GM12878 (cell line): ENCODE results near the gene MAX. TPM values are rescaled to one million over a fixed set of nuclear protein-coding genes. Genes with fewer than 3 reads are reported as not detected.

Experiments used
- ATAC-seq: fragments of 200-7000 bp; cut with Tn5 transposase; 3 replicates; pipeline ENCODE4 v1.9.1; 2020; ENCODE audit warnings: mild to moderate bottlenecking, moderate library complexity
- BruUV-seq: library from RNA; stranded (reverse); fragments of 400-500 nt; replicated peaks from 2 replicates; lab custom pipeline; 2021; lab: Mats Ljungman, UMichigan
- CTCF ChIA-PET: fragments of 300-600 bp; sonication (Branson Sonifier 250); formaldehyde crosslinking; extraction: SDS; loops from one replicate; lab custom pipeline; 2021; ENCODE audit warnings: inconsistent platforms; lab: Yijun Ruan, JAX
- POLR2A ChIA-PET: fragments of 350-600 bp; formaldehyde crosslinking; extraction: SDS; loops from one replicate; lab custom pipeline; 2021; ENCODE audit warnings: inconsistent platforms; lab: Charles Lee
- RAD21 ChIA-PET: fragments of 300-600 bp; sonication (Branson Sonifier 250); formaldehyde crosslinking; loops from one replicate; lab custom pipeline; 2023; ENCODE audit warnings: antibody characterized with exemption; ENCODE audit not compliant: unreplicated experiment; lab: Charles Lee
- SMC1A ChIA-PET: fragments of 300-600 bp; sonication (Branson Sonifier 250); formaldehyde crosslinking; loops from one replicate; lab custom pipeline; 2023; ENCODE audit not compliant: unreplicated experiment, uncharacterized antibody; lab: Charles Lee
- DNase-seq: peaks from one replicate; pipeline ENCODE4 v3.0.0-alpha.2; 2011; ENCODE audit warnings: low read depth, low spot score
- FAIRE-seq: peaks from 3 replicates; lab custom pipeline; 2011; peaks lifted over from hg19 to GRCh38; lab: Jason Lieb, UNC
- H2AFZ ChIP-seq: 2 replicates; pipeline ENCODE4 v1.6.0; 2011; ENCODE audit warnings: low read depth, low read length, control low read depth; ENCODE audit not compliant: control insufficient read depth
- H3K27ac ChIP-seq: 2 replicates; pipeline ENCODE4 v1.5.1; 2011; ENCODE audit warnings: control low read depth; ENCODE audit not compliant: control insufficient read depth, insufficient read depth
- H3K27me3 ChIP-seq, 2 experiments: replicated peaks in 1 of 2; 2 replicates each; pipeline versions ENCODE4 v1.6.0 to v1.6.1; 2011; ENCODE audit warnings: low read length in 1 of 2; ENCODE audit not compliant: control insufficient read depth in 2 of 2, insufficient read depth in 2 of 2
- H3K36me3 ChIP-seq, 2 experiments: 2 replicates each; pipeline ENCODE4 v1.5.1; 2011; ENCODE audit warnings: low read length in 1 of 2; ENCODE audit not compliant: control insufficient read depth in 2 of 2, insufficient read depth in 2 of 2
- H3K4me1 ChIP-seq: 2 replicates; pipeline ENCODE4 v1.6.1; 2011; ENCODE audit warnings: mild to moderate bottlenecking, low read length, moderate library complexity, mixed read lengths; ENCODE audit not compliant: control insufficient read depth, insufficient read depth
- H3K4me2 ChIP-seq: 2 replicates; pipeline ENCODE4 v1.6.0; 2011; ENCODE audit warnings: control low read depth; ENCODE audit not compliant: control insufficient read depth, insufficient read depth
- H3K4me3 ChIP-seq: fragments of 200-600 bp; sonication (generic); 2 replicates; pipeline ENCODE4 v1.5.1; 2016
- H3K79me2 ChIP-seq: 2 replicates; pipeline ENCODE4 v1.6.0; 2011; ENCODE audit warnings: low read length; ENCODE audit not compliant: control insufficient read depth, insufficient read depth
- H3K9ac ChIP-seq: 2 replicates; pipeline ENCODE4 v1.8.0; 2011; ENCODE audit warnings: low read length, control low read depth, mixed read lengths; ENCODE audit not compliant: control insufficient read depth, insufficient read depth
- H3K9me3 ChIP-seq: replicated peaks from 3 replicates; pipeline ENCODE4 v1.5.1; 2011; ENCODE audit warnings: mild to moderate bottlenecking, low read length; ENCODE audit not compliant: control insufficient read depth, insufficient read depth
- H4K20me1 ChIP-seq: 2 replicates; pipeline ENCODE4 v1.6.0; 2011; ENCODE audit not compliant: control insufficient read depth, insufficient read depth
- CHD1 ChIP-seq: IDR thresholded peaks from 2 replicates; pipeline ENCODE4 v1.6.1; 2012; ENCODE audit warnings: low read depth, low read length, improper control_type of control experiment
- FOS ChIP-seq: IDR thresholded peaks from 3 replicates; pipeline ENCODE4 v1.6.1; 2011; ENCODE audit warnings: borderline replicate concordance; ENCODE audit not compliant: insufficient read length; ENCODE audit errors: extremely low read depth
- FOXK2 ChIP-seq: fragments of 450-650 bp; IDR thresholded peaks from 2 replicates; pipeline ENCODE4 v1.6.1; 2017; ENCODE audit warnings: mild to moderate bottlenecking, moderate library complexity
- MYC ChIP-seq: IDR thresholded peaks from 2 replicates; pipeline ENCODE4 v1.6.1; 2011; ENCODE audit warnings: mild to moderate bottlenecking, low read length, moderate library complexity, inconsistent platforms; ENCODE audit not compliant: insufficient read depth, insufficient replicate concordance, insufficient read length, severe bottlenecking
- NFYB ChIP-seq: IDR thresholded peaks from 2 replicates; pipeline ENCODE4 v1.6.1; 2011; ENCODE audit warnings: low read depth, mild to moderate bottlenecking, low read length, improper control_type of control experiment, moderate library complexity; ENCODE audit not compliant: insufficient read depth
- NRF1 ChIP-seq: conservative IDR thresholded peaks from 2 replicates; pipeline ENCODE4 v1.6.1; 2011; ENCODE audit warnings: mild to moderate bottlenecking, low read depth, low read length, improper control_type of control experiment
- PAX5 ChIP-seq: IDR thresholded peaks from 2 replicates; pipeline ENCODE4 v1.6.1; 2011; ENCODE audit warnings: low read depth, low read length, borderline replicate concordance
- PBX3 ChIP-seq: IDR thresholded peaks from 2 replicates; pipeline ENCODE4 v1.6.1; 2011; ENCODE audit warnings: mild to moderate bottlenecking, low read depth, low read length, moderate library complexity; ENCODE audit not compliant: insufficient replicate concordance
- RAD21 ChIP-seq: IDR thresholded peaks from 2 replicates; pipeline ENCODE4 v1.6.1; 2011; ENCODE audit warnings: mild to moderate bottlenecking, low read depth, low read length, moderate library complexity; ENCODE audit not compliant: insufficient read depth
- RFX5 ChIP-seq: IDR thresholded peaks from 2 replicates; pipeline ENCODE4 v1.6.1; 2011; ENCODE audit warnings: low read depth, low read length, improper control_type of control experiment
- SMARCA5 ChIP-seq: fragments of 450-650 bp; IDR thresholded peaks from 2 replicates; pipeline ENCODE4 v1.6.1; 2017; ENCODE audit warnings: mild to moderate bottlenecking
- STAT3 ChIP-seq: IDR thresholded peaks from 2 replicates; pipeline ENCODE4 v1.6.1; 2011; ENCODE audit warnings: low read depth, low read length, improper control_type of control experiment
- YBX1 ChIP-seq: fragments of 450-650 bp; IDR thresholded peaks from 2 replicates; pipeline ENCODE4 v1.6.1; 2016; ENCODE audit warnings: antibody characterized with exemption
- WGBS: methylation state at CpG from one replicate; pipeline ENCODE4 v1.1.6; 2016; ENCODE audit warnings: low lambda C conversion rate; ENCODE audit not compliant: insufficient replicate concordance, insufficient coverage; ENCODE audit errors: missing lambda C conversion rate; 5-methylcytosine and 5-hydroxymethylcytosine counted together
- in situ Hi-C: fragments of 300-500 bp; cut with MboI; formaldehyde crosslinking; loops from 9 replicates; pipeline ENCODE4 v1.14.3; 2018; ENCODE audit warnings: mixed read lengths
- intact Hi-C: fragments of 100-400 bp; cut with micrococcal nuclease; formaldehyde crosslinking; loops from one replicate; pipeline ENCODE4 v1.14.2; 2022; ENCODE audit not compliant: unreplicated experiment
- polyA plus RNA-seq, 11 experiments: library from polyadenylated mRNA; depleted of rRNA in 4 of 11; unstranded in 6 of 11; stranded (reverse) in 5 of 11; fragments of >200 nt; fragmentation: Nextera tagmentation in 4 of 11; fragmentation: Illumina TruSeq in 1 of 11; extraction: Ambion mirVana in 4 of 11; extraction: Trizol in 1 of 11; gene quantifications; 1 replicate in 1 of 11; 2 replicates in 10 of 11; pipeline versions ENCODE4 v1.2.1 to v1.2.3, GENCODE V29; 2011 to 2016; ENCODE audit warnings: inconsistent platforms in 2 of 11, missing spikeins in 2 of 11, low read depth in 1 of 11
- total RNA-seq, 4 experiments: library from RNA; depleted of rRNA in 3 of 4; stranded (reverse); fragments of >200 nt in 3 of 4; fragmentation: Illumina TruSeq in 1 of 4; extraction: Trizol in 1 of 4; gene quantifications; 2 replicates each; pipeline versions ENCODE4 v1.2.1 to v1.2.3, GENCODE V29; 2013 to 2021
- TF ChIP-seq, protein P1 (sequence below): IDR thresholded peaks from 2 replicates; pipeline ENCODE4 v1.6.1; 2012; ENCODE audit warnings: low read depth, low read length, improper control_type of control experiment

The MAX gene
- total and polyA plus RNA-seq, 10 of the 15 experiments (the other 5 are each of a cell fraction or from before 2014, with no cell fraction given): 21.5 to 122 (median 67.5) TPM

DNA sequence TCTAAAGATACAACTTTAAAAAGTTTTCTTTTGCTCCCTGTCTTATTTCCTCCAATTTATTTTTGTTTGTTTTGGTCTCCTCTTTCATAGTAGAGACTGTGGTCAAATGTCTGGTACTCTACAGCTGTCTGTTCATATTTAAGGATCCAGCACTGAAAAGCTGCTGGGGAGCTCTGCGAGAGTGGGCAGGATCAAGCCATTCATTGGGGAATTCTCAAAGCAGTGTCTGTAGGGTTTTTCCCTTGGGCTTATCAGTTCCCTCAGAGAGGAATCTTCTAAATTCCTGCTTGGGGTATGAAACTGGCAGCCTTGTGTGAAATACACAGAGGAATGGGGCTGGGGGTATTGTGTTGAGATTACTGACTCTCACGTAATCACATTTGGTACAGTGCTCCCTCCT lies 63.4 kb downstream of the MAX start:
- Histone ChIP-seq H3K27ac (no peak overlapping the region), H3K36me3 (peaks cover 7 to 12% of the 10 kb centered on the region in 2 experiments), H3K4me3 (no peak overlapping the region), H3K4me2 (no peak overlapping the region), H3K79me2 (no peaks in the 10 kb centered on the region), H3K9me3 (no peaks in the 10 kb centered on the region), H3K4me1 (peaks cover 6% of the 10 kb centered on the region; the same call in 1 of the 2 replicates), H3K27me3 (no peaks in the 10 kb centered on the region), H4K20me1 (no peaks in the 10 kb centered on the region), H3K9ac (no peak overlapping the region), H2AFZ (no peak overlapping the region)
- BruUV-seq: no TSS peak
- DNase-seq (no peak), ATAC-seq (no peak), FAIRE-seq (no peak)
- ChIA-PET SMC1A (no interaction called here), POLR2A (no interaction called here), CTCF (interaction anchor here (0.9 kb wide), 1 partner anchor 19 kb away, joined by 3 read pairs; no protein-coding TSS in a partner anchor), RAD21 (interaction anchor here (0.5 kb wide), 1 partner anchor 78 kb away, joined by 6 read pairs; no protein-coding TSS in a partner anchor)
- 100% methylated on average over 2 of the region's 2 CpGs for WGBS
- in situ Hi-C loops (no loop called here), intact Hi-C loops (no loop called here)
- no peak for TF ChIP-seq STAT3

DNA sequence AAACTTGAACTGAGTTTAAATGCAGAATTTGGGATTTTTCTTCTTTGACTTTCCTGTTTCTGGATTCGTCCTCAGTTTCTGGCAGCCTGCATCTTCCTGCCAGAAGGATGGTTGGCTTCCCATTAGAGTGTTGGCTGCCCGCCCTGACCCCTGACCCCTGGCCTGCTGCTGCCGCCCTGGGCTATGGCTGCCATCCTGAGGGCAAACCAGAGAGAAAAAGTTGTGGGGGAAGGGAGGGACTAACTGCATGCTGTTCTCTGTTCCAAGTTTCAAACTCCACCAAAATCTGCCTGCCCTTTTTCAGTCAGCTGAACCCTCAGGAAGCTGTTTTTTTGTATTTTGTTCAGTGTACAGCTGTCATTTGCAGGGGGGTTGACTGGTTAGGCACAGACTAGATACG lies 67.3 kb downstream of the MAX start:
- no peak overlapping the region for H3K4me3 ChIP-seq
- H3K27ac ChIP-seq: no peak overlapping the region
- no TSS peak for BruUV-seq
- H3K4me2 ChIP-seq: no peak overlapping the region
- H3K4me1 ChIP-seq: no peaks in the 10 kb centered on the region
- CTCF ChIA-PET: interaction anchor here (2.5 kb wide), 1 partner anchor 14 kb away, joined by 13 read pairs; no protein-coding TSS in a partner anchor
- intact Hi-C loops: no loop called here
- in situ Hi-C loops: no loop called here
- POLR2A ChIA-PET: interaction anchor here (0.6 kb wide), 2 partner anchors 21 to 31 kb away, joined by 3 read pairs; no protein-coding TSS in a partner anchor
- no peaks in the 10 kb centered on the region for H3K9me3 ChIP-seq
- ATAC-seq (no peak), DNase-seq (no peak), FAIRE-seq (no peak)
- H3K79me2 ChIP-seq: no peaks in the 10 kb centered on the region
- no peak overlapping the region for H3K9ac ChIP-seq
- no peak overlapping the region for H2AFZ ChIP-seq
- WGBS: 79% methylated on average over 4 of the region's 4 CpGs
- no peaks in the 10 kb centered on the region for H4K20me1 ChIP-seq
- SMC1A ChIA-PET: interaction anchor here (1.2 to 1.5 kb wide), 3 partner anchors 10 to 78 kb away, joined by 3 to 4 read pairs (median 3); no protein-coding TSS in a partner anchor
- RAD21 ChIA-PET: no interaction called here
- H3K36me3 ChIP-seq: peaks cover 1 to 27% of the 10 kb centered on the region in 2 experiments; a peak in 2 of 4 replicates
- no peaks in the 10 kb centered on the region for H3K27me3 ChIP-seq
- TF ChIP-seq PAX5: no peak
- no peak for TF ChIP-seq MYC
- TF ChIP-seq PBX3: no peak
- no peak for TF ChIP-seq NRF1
- TF ChIP-seq YBX1: no peak
- TF ChIP-seq RFX5: no peak
- no peak for TF ChIP-seq RAD21
- TF ChIP-seq, protein P1, sequence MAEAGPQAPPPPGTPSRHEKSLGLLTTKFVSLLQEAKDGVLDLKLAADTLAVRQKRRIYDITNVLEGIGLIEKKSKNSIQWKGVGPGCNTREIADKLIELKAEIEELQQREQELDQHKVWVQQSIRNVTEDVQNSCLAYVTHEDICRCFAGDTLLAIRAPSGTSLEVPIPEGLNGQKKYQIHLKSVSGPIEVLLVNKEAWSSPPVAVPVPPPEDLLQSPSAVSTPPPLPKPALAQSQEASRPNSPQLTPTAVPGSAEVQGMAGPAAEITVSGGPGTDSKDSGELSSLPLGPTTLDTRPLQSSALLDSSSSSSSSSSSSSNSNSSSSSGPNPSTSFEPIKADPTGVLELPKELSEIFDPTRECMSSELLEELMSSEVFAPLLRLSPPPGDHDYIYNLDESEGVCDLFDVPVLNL: no peak
- TF ChIP-seq FOXK2: no peak
- TF ChIP-seq NFYB: no peak
- TF ChIP-seq FOS: no peak
- TF ChIP-seq SMARCA5: no peak
- TF ChIP-seq CHD1: no peak
